H9 (cell line): ENCODE results near the gene NUDT8. TPM values are rescaled to one million over a fixed set of nuclear protein-coding genes. Genes with fewer than 3 reads are reported as not detected.
"Not testable (repeated sequence)": the region's sequence is repeated elsewhere in the genome, so short reads cannot be mapped to it uniquely, and the experiment has no call there.

Source experiments
- DNase-seq: peaks from one replicate; pipeline ENCODE4 v3.0.0-alpha.2; 2017
- H2AFZ ChIP-seq: one replicate; pipeline ENCODE4 v1.6.1; 2013; ENCODE audit warnings: mild to moderate bottlenecking, low read length, control low read depth, moderate library complexity
- H2AK5ac ChIP-seq: 2 replicates; pipeline ENCODE4 v1.6.1; 2013; ENCODE audit warnings: low read length, control low read depth, mixed read lengths; ENCODE audit not compliant: insufficient read length
- H2BK120ac ChIP-seq: one replicate; pipeline ENCODE4 v1.6.1; 2013; ENCODE audit warnings: low read depth, mild to moderate bottlenecking, low read length, control low read depth, inconsistent platforms; ENCODE audit not compliant: poor library complexity, severe bottlenecking
- H2BK12ac ChIP-seq: 2 replicates; pipeline ENCODE4 v1.6.1; 2013; ENCODE audit warnings: low read length, control low read depth, mixed read lengths, low read depth; ENCODE audit not compliant: insufficient read length
- H2BK15ac ChIP-seq: 2 replicates; pipeline ENCODE4 v1.6.1; 2013; ENCODE audit warnings: low read depth, low read length, control low read depth
- H2BK20ac ChIP-seq: one replicate; pipeline ENCODE4 v1.6.1; 2013; ENCODE audit warnings: low read depth, mild to moderate bottlenecking, low read length, control low read depth, inconsistent platforms; ENCODE audit not compliant: poor library complexity, severe bottlenecking
- H2BK5ac ChIP-seq: 2 replicates; pipeline ENCODE4 v1.6.1; 2013; ENCODE audit warnings: low read length, control low read depth, mixed read lengths; ENCODE audit not compliant: insufficient read length
- H3K14ac ChIP-seq: 2 replicates; pipeline ENCODE4 v1.6.1; 2013; ENCODE audit warnings: low read length, control low read depth; ENCODE audit not compliant: insufficient read depth
- H3K18ac ChIP-seq: 2 replicates; pipeline ENCODE4 v1.6.1; 2013; ENCODE audit warnings: low read depth, mild to moderate bottlenecking, mixed read lengths, low read length, control low read depth; ENCODE audit not compliant: insufficient read length
- H3K23ac ChIP-seq: 2 replicates; pipeline ENCODE4 v1.6.1; 2013; ENCODE audit warnings: low read length, control low read depth, mixed read lengths, low read depth; ENCODE audit not compliant: insufficient read length
- H3K23me2 ChIP-seq: 2 replicates; pipeline ENCODE4 v1.6.1; 2013; ENCODE audit warnings: low read depth, mild to moderate bottlenecking, mixed read lengths, low read length, control low read depth; ENCODE audit not compliant: insufficient read length, poor library complexity, severe bottlenecking
- H3K27ac ChIP-seq: 2 replicates; pipeline ENCODE4 v1.5.1; 2013; ENCODE audit warnings: low read length, control low read depth, mixed read lengths, low read depth; ENCODE audit not compliant: insufficient read length
- H3K27me3 ChIP-seq: 2 replicates; pipeline ENCODE4 v1.6.1; 2013; ENCODE audit warnings: low read length, control low read depth, inconsistent platforms; ENCODE audit not compliant: insufficient read depth
- H3K4ac ChIP-seq: 2 replicates; pipeline ENCODE4 v1.6.1; 2013; ENCODE audit warnings: low read depth, mild to moderate bottlenecking, control low read depth, inconsistent platforms, low read length, moderate library complexity
- H3K4me1 ChIP-seq: 2 replicates; pipeline ENCODE4 v1.6.1; 2013; ENCODE audit warnings: low read length, control low read depth, inconsistent platforms; ENCODE audit not compliant: insufficient read depth
- H3K4me2 ChIP-seq: 2 replicates; pipeline ENCODE4 v1.6.1; 2013; ENCODE audit warnings: low read length, control low read depth, mixed read lengths; ENCODE audit not compliant: insufficient read length, insufficient read depth
- H3K56ac ChIP-seq: 2 replicates; pipeline ENCODE4 v1.6.1; 2013; ENCODE audit warnings: low read depth, mild to moderate bottlenecking, mixed read lengths, low read length, control low read depth; ENCODE audit not compliant: insufficient read length
- H3K79me1 ChIP-seq: 2 replicates; pipeline ENCODE4 v1.6.1; 2013; ENCODE audit warnings: low read depth, mild to moderate bottlenecking, moderate library complexity, low read length, control low read depth, inconsistent platforms; ENCODE audit not compliant: insufficient read depth, poor library complexity, severe bottlenecking
- H3K79me2 ChIP-seq: 2 replicates; pipeline ENCODE4 v1.6.1; 2013; ENCODE audit warnings: low read length, control low read depth, inconsistent platforms; ENCODE audit not compliant: insufficient read depth
- H3K9ac ChIP-seq: 2 replicates; pipeline ENCODE4 v1.6.1; 2013; ENCODE audit warnings: low read length, control low read depth, mixed read lengths; ENCODE audit not compliant: insufficient read length; ENCODE audit errors: extremely low read depth
- H3K9me3 ChIP-seq: one replicate; pipeline ENCODE4 v1.6.1; 2013; ENCODE audit warnings: low read depth, low read length, inconsistent platforms; ENCODE audit not compliant: control insufficient read depth
- H3T11ph ChIP-seq: one replicate; pipeline ENCODE4 v1.6.1; 2013; ENCODE audit warnings: mild to moderate bottlenecking, low read length, control low read depth, inconsistent platforms
- H4K20me1 ChIP-seq: one replicate; pipeline ENCODE4 v1.6.1; 2013; ENCODE audit not compliant: control insufficient read depth, insufficient read length, insufficient read depth
- H4K5ac ChIP-seq: 2 replicates; pipeline ENCODE4 v1.6.1; 2013; ENCODE audit warnings: low read depth, mild to moderate bottlenecking, mixed read lengths, low read length, control low read depth; ENCODE audit not compliant: insufficient read length
- H4K8ac ChIP-seq: replicated peaks from 2 replicates; pipeline ENCODE4 v1.6.1; 2013; ENCODE audit warnings: low read length, control low read depth, mixed read lengths, low read depth; ENCODE audit not compliant: insufficient read length
- H4K91ac ChIP-seq: 2 replicates; pipeline ENCODE4 v1.6.1; 2013; ENCODE audit warnings: low read depth, mild to moderate bottlenecking, moderate library complexity, mixed read lengths, low read length, control low read depth; ENCODE audit not compliant: insufficient read length
- H3K27ac Mint-ChIP-seq, 3 experiments: 2 replicates in 2 of 3; 3 replicates in 1 of 3; pipeline ENCODE4 v1.8.0; 2020 to 2021; ENCODE audit warnings: mixed read lengths in 3 of 3, mild to moderate bottlenecking in 1 of 3, moderate library complexity in 1 of 3
- H3K27me3 Mint-ChIP-seq: 2 replicates; pipeline ENCODE4 v1.8.0; 2021; ENCODE audit warnings: low read depth, mild to moderate bottlenecking, moderate library complexity, mixed read lengths
- H3K36me3 Mint-ChIP-seq, 3 experiments: 2 replicates in 2 of 3; 3 replicates in 1 of 3; pipeline ENCODE4 v1.8.0; 2020 to 2021; ENCODE audit warnings: low read depth in 3 of 3, mixed read lengths in 3 of 3; ENCODE audit not compliant: insufficient read depth in 1 of 3
- H3K4me1 Mint-ChIP-seq, 2 experiments: 2 replicates each; pipeline ENCODE4 v1.8.0; 2020; ENCODE audit warnings: mixed read lengths in 2 of 2
- H3K4me3 Mint-ChIP-seq, 2 experiments: 2 replicates in 1 of 2; 3 replicates in 1 of 2; pipeline ENCODE4 v1.8.0; 2020 to 2021; ENCODE audit warnings: mild to moderate bottlenecking in 2 of 2, mixed read lengths in 2 of 2, moderate library complexity in 1 of 2
- H3K9me3 Mint-ChIP-seq, 2 experiments: 2 replicates in 1 of 2; 3 replicates in 1 of 2; pipeline ENCODE4 v1.8.0; 2020; ENCODE audit warnings: mild to moderate bottlenecking in 2 of 2, mixed read lengths in 2 of 2, moderate library complexity in 1 of 2
- WGBS: extraction: QIAGEN DNeasy Blood & Tissue Kit; methylation state at CpG from one replicate; pipeline ENCODE4 v1.1.7; 2013; ENCODE audit warnings: missing lambda C conversion rate, low lambda C conversion rate, mixed read lengths; ENCODE audit not compliant: insufficient read length; ENCODE audit errors: extremely low coverage; 5-methylcytosine and 5-hydroxymethylcytosine counted together
- total RNA-seq: library from RNA; stranded (reverse); gene quantifications from 2 replicates; pipeline ENCODE4 v1.2.1, GENCODE V29; 2021

The NUDT8 gene
- total RNA-seq, 1 experiment from 2014 or later = 6.5 TPM

- not testable (repeated sequence) for H3K23ac ChIP-seq, H2BK5ac ChIP-seq, H2BK20ac ChIP-seq, H3K4me1 ChIP-seq, H3K9ac ChIP-seq, DNase-seq, H4K5ac ChIP-seq, H2BK120ac ChIP-seq, H4K91ac ChIP-seq, H3K79me2 ChIP-seq, H3K4ac ChIP-seq, H3K23me2 ChIP-seq, H3K27ac ChIP-seq, H3T11ph ChIP-seq, H2BK15ac ChIP-seq, H3K9me3 Mint-ChIP-seq, H3K4me2 ChIP-seq, H2AFZ ChIP-seq, H3K27me3 ChIP-seq, H4K8ac ChIP-seq, H3K56ac ChIP-seq, H2BK12ac ChIP-seq, H2AK5ac ChIP-seq, H3K18ac ChIP-seq, H3K14ac ChIP-seq, H3K9me3 ChIP-seq, H4K20me1 ChIP-seq, H3K79me1 ChIP-seq, H3K27ac Mint-ChIP-seq
- Mint-ChIP-seq H3K4me1 (peaks cover 41 to 48% of the 10 kb centered on the region in 2 experiments), H3K36me3 (peaks cover 20 to 38% (median 37%) of the 10 kb centered on the region in 3 experiments), H3K4me3 (peak overlapping the region; percentile 6 to 15; a peak in 1 of 5 replicates), H3K27me3 (peaks cover 24% of the 10 kb centered on the region)
- WGBS = no CpG with 5 or more reads among the region's 1 CpG
Observed at GRCh38 chr11:67623795-67624194, 5.9 kb downstream of the NUDT8 start.

- no CpG with 5 or more reads among the region's 7 CpGs for WGBS
- not testable (repeated sequence) for H2AK5ac ChIP-seq
Observed at GRCh38 chr11:67622905-67623304, 6.8 kb downstream of the NUDT8 start.

More at GRCh38 chr11:67622905-67623304, 6.8 kb downstream of the NUDT8 start:
- H3K36me3 Mint-ChIP-seq = peaks cover 20 to 43% (median 40%) of the 10 kb centered on the region in 3 experiments
- not testable (repeated sequence) for H3K23ac ChIP-seq, H3K27ac ChIP-seq, H3K14ac ChIP-seq, H3K79me1 ChIP-seq, H2BK12ac ChIP-seq, H4K8ac ChIP-seq, H2BK5ac ChIP-seq, H3K4me1 ChIP-seq, H2BK120ac ChIP-seq, H3K27me3 ChIP-seq, H3T11ph ChIP-seq, H4K20me1 ChIP-seq, H2AFZ ChIP-seq, H3K27ac Mint-ChIP-seq, H3K9me3 Mint-ChIP-seq, H3K79me2 ChIP-seq, H3K9ac ChIP-seq, H3K4ac ChIP-seq, H4K5ac ChIP-seq, H3K4me2 ChIP-seq, H4K91ac ChIP-seq, H3K56ac ChIP-seq, H2BK15ac ChIP-seq, H3K18ac ChIP-seq, H2BK20ac ChIP-seq, H3K9me3 ChIP-seq, H3K23me2 ChIP-seq
- peak overlapping the region; percentile 88 to 93 for H3K4me3 Mint-ChIP-seq
- peaks cover 44 to 52% of the 10 kb centered on the region in 2 experiments for H3K4me1 Mint-ChIP-seq
- DNase-seq = peak; percentile 29
- H3K27me3 Mint-ChIP-seq = peaks cover 33% of the 10 kb centered on the region
